ENCODE measurements around the gene LRRC42.
"Not testable (repeated sequence)": the region's sequence is repeated elsewhere in the genome, so short reads cannot be mapped to it uniquely, and the experiment has no call there.

Gene LRRC42

GRCh38 chr1:53968125-53968513, 22.0 kb downstream of the LRRC42 start:
- no peak for DNase-seq

- not testable (repeated sequence) for DNase-seq
These were observed 23.2 kb downstream of the LRRC42 start for GRCh38 chr1:53969323-53969722.

- no peak for DNase-seq
These were observed 25.6 kb downstream of the LRRC42 start for GRCh38 chr1:53971718-53972117.

- DNase-seq = no peak
These were observed 29.7 kb downstream of the LRRC42 start for GRCh38 chr1:53975861-53976260.

GRCh38 chr1:53979712-53980450, 33.7 kb downstream of the LRRC42 start:
- DNase-seq = no peak

- no peak for DNase-seq
These were observed 35.1 kb downstream of the LRRC42 start for GRCh38 chr1:53981220-53981619.

- DNase-seq = no peak
These were observed 36.0 kb downstream of the LRRC42 start for GRCh38 chr1:53982034-53982762.

GRCh38 chr1:53982763-53983104, 36.6 kb downstream of the LRRC42 start:
- DNase-seq = no peak

- DNase-seq = no peak
These were observed 38.6 kb downstream of the LRRC42 start for GRCh38 chr1:53984726-53985125.

GRCh38 chr1:53986458-53986857, 40.3 kb downstream of the LRRC42 start:
- no peak for DNase-seq

GRCh38 chr1:53987880-53988279, 41.7 kb downstream of the LRRC42 start:
- no peak for DNase-seq

GRCh38 chr1:53992085-53992874, 46.1 kb downstream of the LRRC42 start:
- DNase-seq = no peak

- not testable (repeated sequence) for DNase-seq
These were observed 48.4 kb downstream of the LRRC42 start for GRCh38 chr1:53994516-53994915.

GRCh38 chr1:53995683-53996082, 49.5 kb downstream of the LRRC42 start:
- no peak for DNase-seq

- DNase-seq = no peak
These were observed 52.1 kb downstream of the LRRC42 start for GRCh38 chr1:53998223-53998622.

GRCh38 chr1:53999920-54000319, 53.8 kb downstream of the LRRC42 start:
- no peak for DNase-seq

- no peak for DNase-seq
These were observed 55.4 kb downstream of the LRRC42 start for GRCh38 chr1:54001591-54001990.

- DNase-seq = no peak
These were observed 56.5 kb downstream of the LRRC42 start for GRCh38 chr1:54002544-54003248.

GRCh38 chr1:54003249-54003646, 57.1 kb downstream of the LRRC42 start:
- no peak for DNase-seq

GRCh38 chr1:54003750-54004480, 57.8 kb downstream of the LRRC42 start:
- DNase-seq = not testable (repeated sequence)

- DNase-seq = no peak
These were observed 58.4 kb downstream of the LRRC42 start for GRCh38 chr1:54004481-54005049.

- DNase-seq = no peak
These were observed 60.4 kb downstream of the LRRC42 start for GRCh38 chr1:54006508-54006907.
